Hepatocyte (in vitro differentiated cells): Measurements from ENCODE around the gene DGKG.

Source experiments
- CTCF ChIP-seq: fragments of 200-600 bp; sonication (generic); IDR thresholded peaks from 2 replicates; pipeline ENCODE4 v1.5.1; 2016; ENCODE audit warnings: antibody characterized with exemption, mild to moderate bottlenecking; ENCODE audit not compliant: poor library complexity
- EZH2 ChIP-seq: fragments of 200-600 bp; sonication (generic); IDR thresholded peaks from 2 replicates; pipeline ENCODE4 v1.6.1; 2016; ENCODE audit warnings: antibody characterized with exemption, mild to moderate bottlenecking, borderline replicate concordance

GRCh38 chr3:186166036-186166435, 196.0 kb downstream of the DGKG start:
- TF ChIP-seq EZH2 (no peak), CTCF (no peak)
